Measurements from ENCODE around the gene CHAF1B.

CHAF1B gene

DNA sequence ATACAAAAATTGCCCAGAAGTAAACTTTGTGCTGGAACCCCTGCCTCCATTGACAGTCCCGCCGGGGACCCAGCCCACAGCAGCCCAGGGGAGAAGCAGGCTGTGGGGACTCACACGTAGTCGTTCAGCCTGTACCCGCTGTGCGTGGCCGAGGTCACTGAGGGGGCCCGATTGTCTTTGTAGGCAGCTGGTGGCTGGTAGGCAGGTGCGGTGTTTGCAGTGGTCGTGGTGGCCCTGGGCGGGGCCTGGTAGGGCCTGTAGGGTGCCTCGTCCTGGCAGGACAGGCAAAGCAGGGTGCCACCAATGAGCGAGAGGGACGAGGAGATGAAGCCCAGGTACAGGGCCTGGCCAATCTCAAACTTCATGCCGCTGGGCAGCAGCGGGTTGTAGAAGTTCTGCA, 75.7 kb downstream of the CHAF1B start:
- no peak overlapping the region for H3K4me3 ChIP-seq (ENCODE audit: low read length)
- no peak for DNase-seq (ENCODE audit: low read depth)
- TF ChIP-seq, protein P1, sequence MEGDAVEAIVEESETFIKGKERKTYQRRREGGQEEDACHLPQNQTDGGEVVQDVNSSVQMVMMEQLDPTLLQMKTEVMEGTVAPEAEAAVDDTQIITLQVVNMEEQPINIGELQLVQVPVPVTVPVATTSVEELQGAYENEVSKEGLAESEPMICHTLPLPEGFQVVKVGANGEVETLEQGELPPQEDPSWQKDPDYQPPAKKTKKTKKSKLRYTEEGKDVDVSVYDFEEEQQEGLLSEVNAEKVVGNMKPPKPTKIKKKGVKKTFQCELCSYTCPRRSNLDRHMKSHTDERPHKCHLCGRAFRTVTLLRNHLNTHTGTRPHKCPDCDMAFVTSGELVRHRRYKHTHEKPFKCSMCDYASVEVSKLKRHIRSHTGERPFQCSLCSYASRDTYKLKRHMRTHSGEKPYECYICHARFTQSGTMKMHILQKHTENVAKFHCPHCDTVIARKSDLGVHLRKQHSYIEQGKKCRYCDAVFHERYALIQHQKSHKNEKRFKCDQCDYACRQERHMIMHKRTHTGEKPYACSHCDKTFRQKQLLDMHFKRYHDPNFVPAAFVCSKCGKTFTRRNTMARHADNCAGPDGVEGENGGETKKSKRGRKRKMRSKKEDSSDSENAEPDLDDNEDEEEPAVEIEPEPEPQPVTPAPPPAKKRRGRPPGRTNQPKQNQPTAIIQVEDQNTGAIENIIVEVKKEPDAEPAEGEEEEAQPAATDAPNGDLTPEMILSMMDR (IDR thresholded peaks at IDR 0.05; ENCODE audit: insufficient read depth, low read depth, low read length, missing control alignments): no peak

DNA sequence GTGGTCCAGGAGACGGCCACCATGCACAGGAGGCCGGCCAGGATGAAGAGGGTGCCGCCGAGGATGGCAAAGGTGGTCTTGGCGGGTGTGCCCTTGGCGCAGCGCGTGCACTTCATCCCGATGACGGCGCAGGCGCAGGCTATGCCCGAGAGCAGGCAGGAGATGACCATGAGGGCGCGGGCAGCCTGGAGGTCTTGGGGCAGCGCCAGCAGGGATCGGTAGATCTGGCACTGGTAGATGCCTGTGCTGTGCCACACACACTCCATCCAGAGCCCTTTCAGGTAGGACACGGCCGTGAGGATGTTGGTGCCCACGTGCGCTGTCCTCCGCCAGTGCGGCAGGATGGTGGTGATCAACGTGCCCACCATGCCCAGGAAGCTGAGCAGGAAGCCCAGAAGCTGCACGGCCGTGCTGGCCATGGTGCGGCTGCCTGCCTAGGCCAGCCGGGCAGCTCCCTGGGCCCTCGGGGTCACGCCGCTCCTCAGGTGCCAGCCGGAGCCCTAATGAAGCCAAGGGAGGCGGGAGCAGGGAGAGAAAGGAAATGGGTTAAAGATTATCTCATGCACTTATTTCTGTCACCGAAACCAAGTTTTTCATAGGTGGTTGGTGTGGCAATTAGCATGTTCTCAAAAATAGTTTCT, 76.2 kb downstream of the CHAF1B start:
- no peak overlapping the region for H3K4me3 ChIP-seq (ENCODE audit: low read length)
- TF ChIP-seq, protein P1 (IDR thresholded peaks at IDR 0.05; ENCODE audit: insufficient read depth, low read depth, low read length, missing control alignments): no peak
- DNase-seq (ENCODE audit: low read depth): no peak

DNA sequence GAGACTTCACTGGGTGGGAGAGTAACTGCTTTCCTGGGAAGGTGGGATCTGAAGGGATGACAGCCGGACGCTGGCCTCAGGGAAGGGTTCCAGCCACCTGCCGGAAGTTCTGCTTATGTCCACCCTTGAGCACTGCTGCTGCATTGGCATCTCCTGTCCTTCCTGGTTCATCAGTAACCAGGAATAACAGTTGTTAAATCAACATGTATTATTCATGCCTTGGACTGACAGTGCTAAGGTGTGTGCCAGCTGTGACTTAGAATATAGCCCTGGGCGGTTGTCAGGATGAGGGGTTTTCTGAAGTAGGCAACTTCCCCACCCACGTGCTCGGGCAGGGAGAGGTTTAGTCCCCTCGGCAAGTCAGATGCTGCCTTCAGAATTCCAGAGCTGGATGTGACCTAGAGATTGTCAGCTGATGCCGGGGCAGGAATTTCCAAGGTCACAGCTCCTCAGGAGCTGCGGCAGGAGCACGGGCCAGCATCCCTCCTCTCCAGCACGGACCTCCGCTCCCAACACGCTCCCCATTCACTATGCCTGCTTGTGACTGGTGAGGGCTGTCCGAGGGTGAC, 76.8 kb downstream of the CHAF1B start:
- DNase-seq (ENCODE audit: low read depth): peak; percentile 77
- TF ChIP-seq, protein P1 (IDR thresholded peaks at IDR 0.05; ENCODE audit: insufficient read depth, low read depth, low read length, missing control alignments): no peak
- H3K4me3 ChIP-seq (ENCODE audit: low read length): no peak overlapping the region

DNA sequence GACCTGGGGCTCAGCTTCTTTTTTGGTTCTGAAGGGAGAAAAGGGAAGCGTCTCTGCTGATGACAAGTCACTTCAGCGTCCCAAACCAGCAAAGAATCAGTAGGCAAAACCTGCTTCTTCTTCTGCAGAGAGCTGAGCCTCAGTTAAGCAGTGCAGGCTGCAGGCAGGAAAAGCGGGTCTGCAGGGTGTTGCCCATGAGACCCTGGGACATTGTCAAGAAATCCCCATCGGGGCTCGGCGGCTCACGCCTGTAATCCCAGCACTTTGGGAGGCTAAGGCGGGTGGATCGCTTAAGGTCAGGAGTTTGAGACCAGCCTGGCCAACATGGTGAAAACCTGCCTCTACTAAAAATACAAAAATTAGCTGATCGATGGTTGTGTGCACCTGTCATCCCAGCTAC, 78.0 kb downstream of the CHAF1B start:
- H3K4me3 ChIP-seq (ENCODE audit: low read length): no peak overlapping the region
- TF ChIP-seq, protein P1 (IDR thresholded peaks at IDR 0.05; ENCODE audit: insufficient read depth, low read depth, low read length, missing control alignments): no peak
- DNase-seq (ENCODE audit: low read depth): no peak

DNA sequence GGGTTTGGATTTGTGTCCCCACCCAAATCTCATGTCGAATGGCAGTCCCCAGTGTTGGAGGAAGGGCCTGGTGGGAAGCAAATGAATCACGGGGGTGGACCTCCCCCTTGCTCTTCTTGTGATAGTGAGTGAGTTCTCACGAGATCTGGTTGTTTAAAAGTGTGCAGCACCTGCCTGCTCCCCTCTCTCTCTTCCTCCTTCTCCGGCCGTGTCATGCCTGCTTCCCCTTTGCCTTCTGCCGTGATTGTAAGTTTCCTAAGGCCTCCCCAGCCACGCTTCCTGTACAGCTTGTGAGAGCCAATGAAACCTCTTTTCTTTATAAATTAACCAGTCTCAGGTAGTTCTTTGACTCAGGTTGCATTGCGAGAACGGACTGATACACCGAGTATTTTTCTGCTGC, 78.8 kb downstream of the CHAF1B start:
- DNase-seq (ENCODE audit: low read depth): no peak
- TF ChIP-seq, protein P1 (IDR thresholded peaks at IDR 0.05; ENCODE audit: insufficient read depth, low read depth, low read length, missing control alignments): no peak
- no peak overlapping the region for H3K4me3 ChIP-seq (ENCODE audit: low read length)

DNA sequence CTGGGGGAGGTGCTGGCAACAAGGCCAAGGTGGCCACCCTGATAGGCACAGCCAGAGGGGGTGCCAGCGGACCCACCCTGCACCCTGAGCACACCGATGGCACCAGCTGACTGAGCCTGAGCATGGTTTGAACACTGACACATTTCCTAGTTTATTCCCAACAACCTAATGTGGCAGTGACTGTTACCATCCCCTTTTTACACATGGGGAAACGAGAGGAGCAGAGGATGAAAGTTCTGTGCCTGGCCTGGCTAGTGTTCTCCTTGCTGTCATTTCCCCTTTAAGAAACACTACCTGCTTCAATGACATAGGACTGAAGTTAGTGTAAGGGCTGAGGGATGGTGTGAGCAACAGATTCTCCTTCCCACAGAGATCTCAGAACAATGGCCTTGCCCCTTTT, 79.4 kb downstream of the CHAF1B start:
- no peak for DNase-seq (ENCODE audit: low read depth)
- no peak overlapping the region for H3K4me3 ChIP-seq (ENCODE audit: low read length)
- TF ChIP-seq, protein P1 (IDR thresholded peaks at IDR 0.05; ENCODE audit: insufficient read depth, low read depth, low read length, missing control alignments): no peak

DNA sequence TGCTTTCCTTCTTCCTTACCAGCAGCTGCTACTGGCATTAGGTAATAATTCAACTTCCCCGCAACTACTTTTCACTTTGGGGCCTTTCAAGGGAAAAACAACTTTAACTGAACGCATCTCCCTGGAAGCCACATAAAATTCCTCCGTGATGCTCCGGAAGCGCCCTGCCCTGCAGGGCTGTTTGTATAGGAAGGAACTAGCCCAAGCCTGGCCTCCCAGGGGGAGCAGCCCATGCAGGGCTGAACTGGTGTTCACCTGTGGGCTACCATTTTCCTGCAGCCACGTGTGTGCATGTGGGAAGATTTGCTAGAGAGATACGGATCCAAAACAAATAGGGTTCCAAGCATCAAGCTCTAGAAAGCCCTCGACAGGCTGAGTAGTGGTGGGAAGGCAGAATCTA, 80.3 kb downstream of the CHAF1B start:
- TF ChIP-seq, protein P1 (IDR thresholded peaks at IDR 0.05; ENCODE audit: insufficient read depth, low read depth, low read length, missing control alignments): no peak
- no peak for DNase-seq (ENCODE audit: low read depth)
- H3K4me3 ChIP-seq (ENCODE audit: low read length): no peak overlapping the region
